Medulla oblongata (tissue), 1 donor: Measurements from ENCODE around the gene GRHL3.

Source experiments
- DNase-seq: peaks from one replicate; pipeline ENCODE4 v3.0.0-alpha.2; 2015; ENCODE audit errors: extremely low spot score

The GRHL3 gene

DNA sequence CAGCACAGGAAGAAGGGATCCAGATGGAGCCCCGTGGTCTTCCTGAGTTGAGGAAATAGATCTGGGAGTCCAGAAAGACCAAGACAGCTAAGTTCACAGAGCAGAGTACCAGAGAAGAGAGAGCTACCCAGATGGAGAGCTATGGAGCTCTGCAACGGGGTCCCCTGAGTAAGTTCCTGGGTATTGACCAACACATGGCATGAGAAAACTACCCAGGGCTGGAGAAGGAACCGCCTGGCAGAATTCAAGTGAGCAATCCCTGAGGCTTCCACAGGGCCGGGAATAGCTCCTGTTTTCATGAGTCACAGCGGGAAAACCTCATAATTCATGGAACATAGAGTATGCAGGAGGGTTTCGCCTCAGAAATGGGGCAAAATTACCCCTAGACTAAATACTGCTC is 74.7 kb downstream of the GRHL3 start:
- DNase-seq = no peak

DNA sequence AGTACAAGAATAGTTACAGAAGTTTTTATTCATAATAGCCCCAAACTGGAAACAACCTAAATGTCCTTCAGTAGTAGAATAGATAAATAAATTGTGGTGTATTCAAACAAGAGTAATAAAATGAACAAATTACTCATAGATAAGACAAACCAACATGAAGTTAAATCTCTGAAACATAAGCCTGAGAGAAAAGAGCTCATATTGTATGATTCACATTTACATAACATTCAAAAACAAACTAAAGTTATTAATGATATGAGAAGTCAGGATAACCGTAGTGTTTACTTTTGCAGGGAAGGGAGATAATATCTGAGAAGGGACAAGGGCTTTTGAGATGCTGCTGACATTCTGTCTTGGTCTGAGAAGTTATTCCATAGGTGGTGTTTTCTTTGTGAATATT is 80.9 kb downstream of the GRHL3 start:
- no peak for DNase-seq

DNA sequence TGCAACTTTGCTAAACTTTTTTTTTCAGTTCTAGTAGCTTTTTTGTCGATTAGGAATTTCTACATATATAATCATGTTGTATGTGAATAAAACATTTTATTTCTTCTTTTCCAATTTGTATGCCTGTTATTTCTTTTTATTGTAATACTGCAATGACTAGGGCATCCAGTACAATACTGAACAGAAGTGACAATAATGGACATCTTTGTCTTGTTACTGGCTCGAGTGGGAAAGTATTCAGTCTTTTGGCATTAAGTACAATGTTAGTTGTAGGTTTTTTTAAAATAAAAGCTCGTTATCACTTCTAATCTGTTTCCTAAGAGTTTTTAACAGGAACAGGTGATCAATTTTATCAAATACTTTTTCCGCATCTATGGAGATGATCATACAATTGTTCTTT is 84.6 kb downstream of the GRHL3 start:
- peak; percentile 67 for DNase-seq
